Measurements from ENCODE around the gene NTSR1. TPM values are rescaled to one million over a fixed set of nuclear protein-coding genes. Genes with fewer than 3 reads are reported as not detected.

NTSR1 gene
- total and polyA plus RNA-seq, 4 donors = 0.03 to 0.33 (median 0.08) TPM; not detected in 1

- H3K9me3 ChIP-seq (ENCODE audit: control insufficient read depth in 4 of 4, low read length in 3 of 4) = no peaks in the 10 kb centered on the region
- H3K4me1 ChIP-seq (ENCODE audit: control insufficient read depth in 4 of 4, insufficient read depth in 4 of 4, low read length in 3 of 4) = peaks cover 13 to 49% (median 31%) of the 10 kb centered on the region in 4 donors
- H3K36me3 ChIP-seq (ENCODE audit: control insufficient read depth in 4 of 4, insufficient read depth in 3 of 4, low read depth in 1 of 4, low read length in 3 of 4) = peaks cover 0 to 10% (median 8%) of the 10 kb centered on the region in 4 donors
- H3K4me3 ChIP-seq (ENCODE audit: low read depth in 1 of 3, low read length in 3 of 3) = peak overlapping the region; percentile 46 to 62 (median 57)
- peak; percentile 66 for DNase-seq (ENCODE audit: low spot score)
- TF ChIP-seq ZBTB33 (IDR thresholded peaks at IDR 0.05) (no peak), HNF4A (conservative IDR thresholded peaks at IDR 0.05) (no peak), SP1 (IDR thresholded peaks at IDR 0.05) (no peak), JUND (IDR thresholded peaks at IDR 0.05) (no peak), GABPA (IDR thresholded peaks at IDR 0.05 in 1 of 2, conservative IDR thresholded peaks at IDR 0.05 in 1 of 2) (no peak), YY1 (IDR thresholded peaks at IDR 0.05) (no peak), EGR1 (IDR thresholded peaks at IDR 0.05; ENCODE audit: low read depth in 2 of 2) (no peak), HNF4G (IDR thresholded peaks at IDR 0.05) (no peak), RAD21 (IDR thresholded peaks at IDR 0.05) (no peak), RXRA (IDR thresholded peaks at IDR 0.05) (no peak), NR2F2 (IDR thresholded peaks at IDR 0.05) (no peak), CTCF (IDR thresholded peaks at IDR 0.05; ENCODE audit: low read depth, low read length, missing input control) (no peak), TAF1 (conservative IDR thresholded peaks at IDR 0.05) (no peak), MAX (IDR thresholded peaks at IDR 0.05) (no peak), FOXA1 (IDR thresholded peaks at IDR 0.05) (no peak), FOXA2 (IDR thresholded peaks at IDR 0.05) (no peak)
- H3K9ac ChIP-seq (ENCODE audit: low read depth in 1 of 2, low read length in 2 of 2) = peak overlapping the region; percentile 11 to 33
- peak overlapping the region; percentile 80 to 91 for H3K27ac ChIP-seq (ENCODE audit: low read depth in 1 of 2, low read length in 2 of 2)
- under 1% methylated on average over 68 of the region's 68 CpGs for WGBS
- H3K27me3 ChIP-seq (ENCODE audit: control insufficient read depth in 4 of 4, insufficient read depth in 4 of 4, low read length in 3 of 4) = no peaks in the 10 kb centered on the region
Observed at GRCh38 chr20:62795023-62795761, 86.6 kb downstream of the NTSR1 start.

GRCh38 chr20:62796699-62797491 is 88.3 kb downstream of the NTSR1 start:
- H3K4me1 ChIP-seq (ENCODE audit: control insufficient read depth in 4 of 4, insufficient read depth in 4 of 4, low read length in 3 of 4) = peaks cover 13 to 47% (median 30%) of the 10 kb centered on the region in 4 donors
- no peak for DNase-seq (ENCODE audit: low spot score)
- H3K27me3 ChIP-seq (ENCODE audit: control insufficient read depth in 4 of 4, insufficient read depth in 4 of 4, low read length in 3 of 4) = no peaks in the 10 kb centered on the region
- peak overlapping the region in 2 of 3 donors; percentile 40 to 80 for H3K4me3 ChIP-seq (ENCODE audit: low read depth in 1 of 3, low read length in 3 of 3)
- WGBS = 22% methylated on average over 53 of the region's 53 CpGs
- H3K27ac ChIP-seq (ENCODE audit: low read depth in 1 of 2, low read length in 2 of 2) = peak overlapping the region; percentile 18 to 79
- no peaks in the 10 kb centered on the region for H3K9me3 ChIP-seq (ENCODE audit: control insufficient read depth in 4 of 4, low read length in 3 of 4)
- peaks cover 0 to 15% (median 10%) of the 10 kb centered on the region in 4 donors for H3K36me3 ChIP-seq (ENCODE audit: control insufficient read depth in 4 of 4, insufficient read depth in 3 of 4, low read depth in 1 of 4, low read length in 3 of 4)
- H3K9ac ChIP-seq (ENCODE audit: low read depth in 1 of 2, low read length in 2 of 2) = peak overlapping the region in 1 of 2 donors; percentile 45
- TF ChIP-seq JUND (IDR thresholded peaks at IDR 0.05) (no peak), HNF4A (conservative IDR thresholded peaks at IDR 0.05) (no peak), SP1 (IDR thresholded peaks at IDR 0.05) (no peak), EGR1 (IDR thresholded peaks at IDR 0.05; ENCODE audit: low read depth in 2 of 2) (no peak), RAD21 (IDR thresholded peaks at IDR 0.05) (no peak), HNF4G (IDR thresholded peaks at IDR 0.05) (no peak), MAX (IDR thresholded peaks at IDR 0.05) (no peak), CTCF (IDR thresholded peaks at IDR 0.05; ENCODE audit: low read depth, low read length, missing input control) (no peak), NR2F2 (IDR thresholded peaks at IDR 0.05) (no peak), FOXA1 (IDR thresholded peaks at IDR 0.05) (no peak), GABPA (IDR thresholded peaks at IDR 0.05 in 1 of 2, conservative IDR thresholded peaks at IDR 0.05 in 1 of 2) (no peak), ZBTB33 (IDR thresholded peaks at IDR 0.05) (no peak), RXRA (IDR thresholded peaks at IDR 0.05) (no peak), ATF3 (IDR thresholded peaks at IDR 0.05) (no peak)
